HEK293 (cell line): ENCODE data around the gene MEX3A.

Experiments
- CTCF ChIA-PET: fragments of 350-600 bp; formaldehyde crosslinking; extraction: SDS; loops from one replicate; lab custom pipeline; 2021; ENCODE audit warnings: antibody characterized with exemption; lab: Yijun Ruan, JAX
- POLR2A ChIA-PET: fragments of 300-600 bp; formaldehyde crosslinking; extraction: SDS; loops from one replicate; lab custom pipeline; 2020; ENCODE audit warnings: antibody characterized with exemption, inconsistent platforms; lab: Yijun Ruan, JAX
- H3K27ac ChIP-seq: fragments of 200-500 bp; sonication (Bioruptor generic); 2 replicates; pipeline ENCODE4 v1.5.1; 2014; ENCODE audit warnings: low read depth, low read length, control low read depth, inconsistent platforms; ENCODE audit errors: extremely low read depth
- H3K36me3 ChIP-seq, 2 experiments: fragments of 200-500 bp in 1 of 2; sonication (Bioruptor generic) in 1 of 2; 1 replicate in 1 of 2; 2 replicates in 1 of 2; pipeline ENCODE4 v1.5.1; 2014 to 2017; ENCODE audit warnings: inconsistent platforms in 2 of 2, low read length in 2 of 2; ENCODE audit not compliant: control insufficient read depth in 2 of 2, insufficient read depth in 1 of 2
- H3K4me1 ChIP-seq: fragments of 200-500 bp; sonication (Bioruptor generic); 2 replicates; pipeline ENCODE4 v1.5.1; 2014; ENCODE audit warnings: mild to moderate bottlenecking, low read length, inconsistent platforms; ENCODE audit not compliant: control insufficient read depth, insufficient read depth
- H3K4me3 ChIP-seq: 2 replicates; pipeline ENCODE4 v1.5.1; 2011; ENCODE audit warnings: low read depth, mild to moderate bottlenecking, control low read depth, low read length, moderate library complexity
- H3K9me3 ChIP-seq: fragments of 200-500 bp; sonication (Bioruptor generic); 2 replicates; pipeline ENCODE4 v1.5.1; 2014; ENCODE audit warnings: low read depth, low read length, inconsistent platforms; ENCODE audit not compliant: control insufficient read depth, insufficient read depth
- GLI2 ChIP-seq: fragments of 450-650 bp; formaldehyde crosslinking; IDR thresholded peaks from 2 replicates; pipeline ENCODE4; 2017; ENCODE audit warnings: missing biosample characterization, missing genetic modification characterization, low read depth, borderline replicate concordance
- GLIS2 ChIP-seq: fragments of 450-650 bp; formaldehyde crosslinking; IDR thresholded peaks from 2 replicates; pipeline ENCODE4 v1.5.1; 2016; ENCODE audit warnings: missing biosample characterization, missing genetic modification characterization
- KLF10 ChIP-seq: fragments of 450-650 bp; IDR thresholded peaks from 2 replicates; pipeline ENCODE4 v1.5.1; 2018; ENCODE audit warnings: missing biosample characterization, mild to moderate bottlenecking, missing genetic modification characterization
- MYNN ChIP-seq: fragments of 450-650 bp; formaldehyde crosslinking; IDR thresholded peaks from 2 replicates; pipeline ENCODE4 v1.5.1; 2016; ENCODE audit warnings: missing biosample characterization, missing genetic modification characterization, borderline replicate concordance
- OSR2 ChIP-seq: fragments of 450-650 bp; formaldehyde crosslinking; IDR thresholded peaks from 2 replicates; pipeline ENCODE4 v1.5.1; 2016; ENCODE audit warnings: missing biosample characterization, missing genetic modification characterization
- ZNF214 ChIP-seq: fragments of 450-650 bp; formaldehyde crosslinking; IDR thresholded peaks from 2 replicates; pipeline ENCODE4 v1.5.1; 2017; ENCODE audit warnings: missing biosample characterization, mild to moderate bottlenecking, missing genetic modification characterization, borderline replicate concordance
- ZNF266 ChIP-seq: fragments of 450-650 bp; formaldehyde crosslinking; IDR thresholded peaks from 2 replicates; pipeline ENCODE4 v1.5.1; 2016; ENCODE audit warnings: missing biosample characterization, missing genetic modification characterization, low read depth
- ZNF366 ChIP-seq: fragments of 450-650 bp; formaldehyde crosslinking; conservative IDR thresholded peaks from 2 replicates; pipeline ENCODE4 v1.5.1; 2016; ENCODE audit warnings: missing biosample characterization, missing genetic modification characterization
- ZNF391 ChIP-seq: fragments of 450-650 bp; formaldehyde crosslinking; IDR thresholded peaks from 2 replicates; pipeline ENCODE4 v1.5.1; 2016; ENCODE audit warnings: low read depth, missing biosample characterization, missing genetic modification characterization, borderline replicate concordance
- ZNF394 ChIP-seq: fragments of 450-650 bp; formaldehyde crosslinking; IDR thresholded peaks from 2 replicates; pipeline ENCODE4 v1.5.1; 2016; ENCODE audit warnings: missing biosample characterization, missing genetic modification characterization, mild to moderate bottlenecking, moderate library complexity, borderline replicate concordance
- ZNF624 ChIP-seq: fragments of 450-650 bp; formaldehyde crosslinking; IDR thresholded peaks from 2 replicates; pipeline ENCODE4 v1.5.1; 2017; ENCODE audit warnings: missing biosample characterization, missing genetic modification characterization
- ZNF777 ChIP-seq: fragments of 450-650 bp; formaldehyde crosslinking; IDR thresholded peaks from 2 replicates; pipeline ENCODE4 v1.5.1; 2017; ENCODE audit warnings: missing biosample characterization, missing genetic modification characterization, borderline replicate concordance
- ZNF791 ChIP-seq: fragments of 450-650 bp; formaldehyde crosslinking; IDR thresholded peaks from 2 replicates; pipeline ENCODE4 v1.5.1; 2016; ENCODE audit warnings: missing biosample characterization, missing genetic modification characterization
- ZNF792 ChIP-seq: fragments of 450-650 bp; formaldehyde crosslinking; IDR thresholded peaks from 2 replicates; pipeline ENCODE4 v1.5.1; 2016; ENCODE audit warnings: missing biosample characterization, missing genetic modification characterization
- ZXDB ChIP-seq: fragments of 450-650 bp; formaldehyde crosslinking; IDR thresholded peaks from 2 replicates; pipeline ENCODE4 v1.5.1; 2016; ENCODE audit warnings: missing biosample characterization, missing genetic modification characterization
- TF ChIP-seq, protein P1 (sequence below): fragments of 450-650 bp; formaldehyde crosslinking; IDR thresholded peaks from 2 replicates; pipeline ENCODE4 v1.5.1; 2017; ENCODE audit warnings: missing biosample characterization, missing genetic modification characterization
- TF ChIP-seq, protein P2 (sequence below): fragments of 450-650 bp; formaldehyde crosslinking; IDR thresholded peaks from 2 replicates; pipeline ENCODE4 v1.5.1; 2016; ENCODE audit warnings: missing biosample characterization, missing genetic modification characterization
- TF ChIP-seq, protein P3 (sequence below): fragments of 450-650 bp; formaldehyde crosslinking; IDR thresholded peaks from 2 replicates; pipeline ENCODE4 v1.5.1; 2017; ENCODE audit warnings: missing biosample characterization, missing genetic modification characterization
- TF ChIP-seq, protein P4 (sequence below): fragments of 450-650 bp; formaldehyde crosslinking; IDR thresholded peaks from 2 replicates; pipeline ENCODE4 v1.5.1; 2016; ENCODE audit warnings: missing biosample characterization, missing genetic modification characterization
- TF ChIP-seq, protein P5 (sequence below): fragments of 450-650 bp; IDR thresholded peaks from 2 replicates; pipeline ENCODE4 v1.5.1; 2018; ENCODE audit warnings: missing biosample characterization, mild to moderate bottlenecking, missing genetic modification characterization
- TF ChIP-seq, protein P6 (sequence below): fragments of 450-650 bp; formaldehyde crosslinking; IDR thresholded peaks from 2 replicates; pipeline ENCODE4 v1.5.1; 2016; ENCODE audit warnings: missing biosample characterization, missing genetic modification characterization

The MEX3A gene

DNA sequence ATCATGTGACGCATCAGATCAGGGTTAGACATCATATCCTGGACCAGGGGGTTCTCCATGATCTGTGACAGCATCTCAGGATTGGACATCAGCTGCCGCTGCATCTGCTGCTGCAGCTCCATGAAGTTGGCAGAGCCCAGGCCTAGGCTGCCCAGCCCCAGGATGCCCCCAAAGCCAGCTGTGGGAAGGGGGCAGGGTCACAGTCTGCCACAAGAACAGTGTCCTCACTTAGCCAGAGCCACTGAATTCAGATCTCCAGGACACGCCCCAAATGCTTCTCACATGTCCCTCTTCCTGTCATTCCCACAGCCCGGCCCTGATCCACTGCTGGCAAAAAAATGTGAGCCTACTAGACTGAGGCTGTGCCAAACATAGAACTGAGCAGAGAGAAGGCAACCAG is 31.9 kb downstream of the MEX3A start:
- Histone ChIP-seq H3K4me1 (no peaks in the 10 kb centered on the region), H3K36me3 (peaks cover 8 to 47% of the 10 kb centered on the region in 2 experiments; a peak in 2 of 3 replicates), H3K4me3 (no peak overlapping the region), H3K27ac (no peak overlapping the region), H3K9me3 (no peaks in the 10 kb centered on the region)
- TF ChIP-seq, protein P1, sequence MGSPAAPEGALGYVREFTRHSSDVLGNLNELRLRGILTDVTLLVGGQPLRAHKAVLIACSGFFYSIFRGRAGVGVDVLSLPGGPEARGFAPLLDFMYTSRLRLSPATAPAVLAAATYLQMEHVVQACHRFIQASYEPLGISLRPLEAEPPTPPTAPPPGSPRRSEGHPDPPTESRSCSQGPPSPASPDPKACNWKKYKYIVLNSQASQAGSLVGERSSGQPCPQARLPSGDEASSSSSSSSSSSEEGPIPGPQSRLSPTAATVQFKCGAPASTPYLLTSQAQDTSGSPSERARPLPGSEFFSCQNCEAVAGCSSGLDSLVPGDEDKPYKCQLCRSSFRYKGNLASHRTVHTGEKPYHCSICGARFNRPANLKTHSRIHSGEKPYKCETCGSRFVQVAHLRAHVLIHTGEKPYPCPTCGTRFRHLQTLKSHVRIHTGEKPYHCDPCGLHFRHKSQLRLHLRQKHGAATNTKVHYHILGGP (tag by site-specific recombination), result no peak
- TF ChIP-seq GLIS2 (tag by site-specific recombination) (no peak), ZXDB (no peak), ZNF791 (tag by site-specific recombination) (no peak), GLI2 (tag by site-specific recombination) (no peak), ZNF366 (tag by site-specific recombination) (no peak), ZNF214 (no peak), KLF10 (tag by site-specific recombination) (no peak), ZNF777 (no peak), MYNN (tag by site-specific recombination) (no peak), ZNF624 (tag by site-specific recombination) (no peak), OSR2 (tag by site-specific recombination) (no peak), ZNF266 (no peak)
- TF ChIP-seq, protein P2, sequence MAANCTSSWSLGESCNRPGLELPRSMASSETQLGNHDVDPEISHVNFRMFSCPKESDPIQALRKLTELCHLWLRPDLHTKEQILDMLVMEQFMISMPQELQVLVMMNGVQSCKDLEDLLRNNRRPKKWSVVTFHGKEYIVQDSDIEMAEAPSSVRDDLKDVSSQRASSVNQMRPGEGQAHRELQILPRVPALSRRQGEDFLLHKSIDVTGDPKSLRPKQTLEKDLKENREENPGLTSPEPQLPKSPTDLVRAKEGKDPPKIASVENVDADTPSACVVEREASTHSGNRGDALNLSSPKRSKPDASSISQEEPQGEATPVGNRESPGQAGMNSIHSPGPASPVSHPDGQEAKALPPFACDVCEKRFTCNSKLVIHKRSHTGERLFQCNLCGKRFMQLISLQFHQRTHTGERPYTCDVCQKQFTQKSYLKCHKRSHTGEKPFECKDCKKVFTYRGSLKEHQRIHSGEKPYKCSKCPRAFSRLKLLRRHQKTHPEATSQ (tag by site-specific recombination), result no peak
- TF ChIP-seq, protein P3, sequence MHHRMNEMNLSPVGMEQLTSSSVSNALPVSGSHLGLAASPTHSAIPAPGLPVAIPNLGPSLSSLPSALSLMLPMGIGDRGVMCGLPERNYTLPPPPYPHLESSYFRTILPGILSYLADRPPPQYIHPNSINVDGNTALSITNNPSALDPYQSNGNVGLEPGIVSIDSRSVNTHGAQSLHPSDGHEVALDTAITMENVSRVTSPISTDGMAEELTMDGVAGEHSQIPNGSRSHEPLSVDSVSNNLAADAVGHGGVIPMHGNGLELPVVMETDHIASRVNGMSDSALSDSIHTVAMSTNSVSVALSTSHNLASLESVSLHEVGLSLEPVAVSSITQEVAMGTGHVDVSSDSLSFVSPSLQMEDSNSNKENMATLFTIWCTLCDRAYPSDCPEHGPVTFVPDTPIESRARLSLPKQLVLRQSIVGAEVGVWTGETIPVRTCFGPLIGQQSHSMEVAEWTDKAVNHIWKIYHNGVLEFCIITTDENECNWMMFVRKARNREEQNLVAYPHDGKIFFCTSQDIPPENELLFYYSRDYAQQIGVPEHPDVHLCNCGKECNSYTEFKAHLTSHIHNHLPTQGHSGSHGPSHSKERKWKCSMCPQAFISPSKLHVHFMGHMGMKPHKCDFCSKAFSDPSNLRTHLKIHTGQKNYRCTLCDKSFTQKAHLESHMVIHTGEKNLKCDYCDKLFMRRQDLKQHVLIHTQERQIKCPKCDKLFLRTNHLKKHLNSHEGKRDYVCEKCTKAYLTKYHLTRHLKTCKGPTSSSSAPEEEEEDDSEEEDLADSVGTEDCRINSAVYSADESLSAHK, result no peak
- CTCF ChIA-PET, result interaction anchor here (0.8 to 1.2 kb wide), 2 partner anchors 16 to 126 kb away, joined by 3 read pairs; no protein-coding TSS in a partner anchor
- POLR2A ChIA-PET, result no interaction called here

DNA sequence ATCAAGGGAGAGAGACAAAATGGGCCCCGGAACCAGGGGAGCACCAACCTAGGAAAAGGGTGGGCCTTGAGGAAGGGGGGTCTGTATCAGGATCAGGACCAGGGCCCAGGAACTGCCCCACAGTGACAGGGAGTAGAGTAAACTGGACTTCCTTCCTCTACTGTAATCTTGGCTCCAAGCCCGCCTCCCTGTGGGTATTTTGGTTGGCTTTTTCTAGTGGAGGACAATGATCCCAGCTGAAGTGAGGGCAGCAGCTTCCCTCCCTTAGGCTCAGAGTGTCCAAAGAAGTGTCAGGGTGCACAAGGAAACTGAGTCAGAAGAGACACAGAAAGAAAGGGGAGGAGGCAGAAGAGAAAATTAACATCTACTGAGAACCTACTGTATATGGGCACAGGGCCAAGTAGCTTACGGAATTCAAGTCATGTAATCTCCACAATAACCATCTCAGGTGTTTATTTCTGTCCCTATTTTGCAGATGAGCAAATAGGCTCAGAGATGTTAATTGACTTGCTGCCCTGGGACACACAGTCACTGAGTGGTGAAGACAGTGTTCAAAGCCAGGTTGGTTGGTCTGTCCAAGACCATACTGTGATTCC is 33.5 kb downstream of the MEX3A start:
- TF ChIP-seq, protein P3, result no peak
- TF ChIP-seq ZNF394 (tag by site-specific recombination), result no peak
- TF ChIP-seq ZNF391 (tag by site-specific recombination), result no peak
- TF ChIP-seq, protein P4, sequence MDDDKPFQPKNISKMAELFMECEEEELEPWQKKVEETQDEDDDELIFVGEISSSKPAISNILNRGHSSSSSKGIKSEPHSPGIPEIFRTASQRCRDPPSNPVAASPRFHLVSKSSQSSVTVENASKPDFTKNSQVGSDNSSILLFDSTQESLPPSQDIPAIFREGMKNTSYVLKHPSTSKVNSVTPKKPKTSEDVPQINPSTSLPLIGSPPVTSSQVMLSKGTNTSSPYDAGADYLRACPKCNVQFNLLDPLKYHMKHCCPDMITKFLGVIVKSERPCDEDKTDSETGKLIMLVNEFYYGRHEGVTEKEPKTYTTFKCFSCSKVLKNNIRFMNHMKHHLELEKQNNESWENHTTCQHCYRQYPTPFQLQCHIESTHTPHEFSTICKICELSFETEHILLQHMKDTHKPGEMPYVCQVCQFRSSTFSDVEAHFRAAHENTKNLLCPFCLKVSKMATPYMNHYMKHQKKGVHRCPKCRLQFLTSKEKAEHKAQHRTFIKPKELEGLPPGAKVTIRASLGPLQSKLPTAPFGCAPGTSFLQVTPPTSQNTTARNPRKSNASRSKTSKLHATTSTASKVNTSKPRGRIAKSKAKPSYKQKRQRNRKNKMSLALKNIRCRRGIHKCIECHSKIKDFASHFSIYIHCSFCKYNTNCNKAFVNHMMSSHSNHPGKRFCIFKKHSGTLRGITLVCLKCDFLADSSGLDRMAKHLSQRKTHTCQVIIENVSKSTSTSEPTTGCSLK (tag by site-specific recombination), result no peak
- TF ChIP-seq, protein P5, sequence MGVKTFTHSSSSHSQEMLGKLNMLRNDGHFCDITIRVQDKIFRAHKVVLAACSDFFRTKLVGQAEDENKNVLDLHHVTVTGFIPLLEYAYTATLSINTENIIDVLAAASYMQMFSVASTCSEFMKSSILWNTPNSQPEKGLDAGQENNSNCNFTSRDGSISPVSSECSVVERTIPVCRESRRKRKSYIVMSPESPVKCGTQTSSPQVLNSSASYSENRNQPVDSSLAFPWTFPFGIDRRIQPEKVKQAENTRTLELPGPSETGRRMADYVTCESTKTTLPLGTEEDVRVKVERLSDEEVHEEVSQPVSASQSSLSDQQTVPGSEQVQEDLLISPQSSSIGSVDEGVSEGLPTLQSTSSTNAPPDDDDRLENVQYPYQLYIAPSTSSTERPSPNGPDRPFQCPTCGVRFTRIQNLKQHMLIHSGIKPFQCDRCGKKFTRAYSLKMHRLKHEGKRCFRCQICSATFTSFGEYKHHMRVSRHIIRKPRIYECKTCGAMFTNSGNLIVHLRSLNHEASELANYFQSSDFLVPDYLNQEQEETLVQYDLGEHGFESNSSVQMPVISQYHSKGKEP (tag by site-specific recombination), result no peak
- TF ChIP-seq, protein P6, sequence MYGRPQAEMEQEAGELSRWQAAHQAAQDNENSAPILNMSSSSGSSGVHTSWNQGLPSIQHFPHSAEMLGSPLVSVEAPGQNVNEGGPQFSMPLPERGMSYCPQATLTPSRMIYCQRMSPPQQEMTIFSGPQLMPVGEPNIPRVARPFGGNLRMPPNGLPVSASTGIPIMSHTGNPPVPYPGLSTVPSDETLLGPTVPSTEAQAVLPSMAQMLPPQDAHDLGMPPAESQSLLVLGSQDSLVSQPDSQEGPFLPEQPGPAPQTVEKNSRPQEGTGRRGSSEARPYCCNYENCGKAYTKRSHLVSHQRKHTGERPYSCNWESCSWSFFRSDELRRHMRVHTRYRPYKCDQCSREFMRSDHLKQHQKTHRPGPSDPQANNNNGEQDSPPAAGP (tag by site-specific recombination), result no peak
- TF ChIP-seq ZNF792 (tag by site-specific recombination), result no peak
- ChIA-PET POLR2A (no interaction called here), CTCF (interaction anchor here (1.2 to 1.3 kb wide), 2 partner anchors 18 to 59 kb away, joined by 3 read pairs; no protein-coding TSS in a partner anchor)
- Histone ChIP-seq H3K9me3 (no peaks in the 10 kb centered on the region), H3K27ac (no peak overlapping the region), H3K4me1 (no peaks in the 10 kb centered on the region), H3K36me3 (peaks cover 8 to 61% of the 10 kb centered on the region in 2 experiments; a peak in 2 of 3 replicates), H3K4me3 (no peak overlapping the region)
